K562 (cell line): ENCODE measurements around the gene CHIC1. TPM values are rescaled to one million over a fixed set of nuclear protein-coding genes. Genes with fewer than 3 reads are reported as not detected.
"Not testable (repeated sequence)": the region's sequence is repeated elsewhere in the genome, so short reads cannot be mapped to it uniquely, and the experiment has no call there.

Experiments
- ATAC-seq: fragments of 200-7000 bp; cut with Tn5 transposase; 3 replicates; pipeline ENCODE4 v1.9.1; 2020; ENCODE audit warnings: moderate library complexity
- BruUV-seq: library from RNA; stranded (reverse); fragments of 400-500 nt; replicated peaks from 2 replicates; lab custom pipeline; 2021; lab: Mats Ljungman, UMichigan
- CTCF ChIA-PET: fragments of 300-600 bp; formaldehyde crosslinking; extraction: SDS; loops from one replicate; lab custom pipeline; 2021; ENCODE audit warnings: low intra/inter-chr PET ratio; lab: Yijun Ruan, JAX
- POLR2A ChIA-PET: fragments of 300-600, 350-650 bp; sonication (Branson Sonifier 250); formaldehyde crosslinking; extraction: SDS; loops from one replicate; lab custom pipeline; 2021; ENCODE audit warnings: antibody characterized with exemption, inconsistent platforms; lab: Yijun Ruan, JAX
- DNase-seq, 4 experiments: peaks; one replicate each; pipeline versions ENCODE4 v3.0.0 to v3.0.0-alpha.2; 2011 to 2018; ENCODE audit warnings: low spot score in 3 of 4, mixed read lengths in 3 of 4; ENCODE audit errors: extremely low read depth in 1 of 4
- FAIRE-seq: peaks from 2 replicates; lab custom pipeline; 2011; peaks lifted over from hg19 to GRCh38; lab: Jason Lieb, UNC
- H2AFZ ChIP-seq: 2 replicates; pipeline ENCODE4 v1.6.0; 2011; ENCODE audit warnings: low read depth, low read length, control low read depth, inconsistent platforms
- H3K27ac ChIP-seq: fragments of 200-600 bp; 3 replicates; pipeline ENCODE4 v1.8.0; 2011; ENCODE audit warnings: low read depth, mild to moderate bottlenecking, control low read depth, inconsistent platforms, low read length, moderate library complexity, mixed read lengths; ENCODE audit errors: extremely low read depth
- H3K27me3 ChIP-seq, 2 experiments: fragments of 300-600 bp in 1 of 2; 2 replicates in 1 of 2; 3 replicates in 1 of 2; pipeline versions ENCODE4 v1.6.0 to v1.8.0; 2011; ENCODE audit warnings: inconsistent platforms in 2 of 2, low read length in 2 of 2, mild to moderate bottlenecking in 1 of 2, mixed read lengths in 1 of 2, moderate library complexity in 1 of 2; ENCODE audit not compliant: control insufficient read depth in 2 of 2, insufficient read depth in 2 of 2
- H3K36me3 ChIP-seq: fragments of 300-600 bp; 3 replicates; pipeline ENCODE4 v1.8.0; 2011; ENCODE audit warnings: mild to moderate bottlenecking, low read length, inconsistent platforms; ENCODE audit not compliant: control insufficient read depth, insufficient read depth
- H3K4me1 ChIP-seq, 2 experiments: fragments of 200-600 bp in 1 of 2; replicated peaks in 1 of 2; 2 replicates in 1 of 2; 3 replicates in 1 of 2; pipeline versions ENCODE4 v1.5.1 to v1.8.0; 2011; ENCODE audit warnings: inconsistent platforms in 2 of 2, low read length in 2 of 2, mild to moderate bottlenecking in 1 of 2, mixed read lengths in 1 of 2, moderate library complexity in 1 of 2; ENCODE audit not compliant: control insufficient read depth in 2 of 2, insufficient read depth in 2 of 2
- H3K4me2 ChIP-seq: 2 replicates; pipeline ENCODE4 v1.6.1; 2011; ENCODE audit warnings: low read length, control low read depth, inconsistent platforms, mixed read lengths; ENCODE audit not compliant: insufficient read depth
- H3K4me3 ChIP-seq: fragments of 200-600 bp; sonication (generic), shearing (Covaris generic); 2 replicates; pipeline ENCODE4 v1.5.1; 2016; ENCODE audit warnings: control low read depth, inconsistent platforms
- H3K79me2 ChIP-seq: fragments of 200-600 bp; 3 replicates; pipeline ENCODE4 v1.8.0; 2011; ENCODE audit warnings: low read length, inconsistent platforms; ENCODE audit not compliant: control insufficient read depth, insufficient read depth
- H3K9ac ChIP-seq, 2 experiments: 2 replicates each; pipeline versions ENCODE4 v1.6.0 to v1.6.1; 2011; ENCODE audit warnings: low read depth in 2 of 2, low read length in 2 of 2, control low read depth in 1 of 2, inconsistent platforms in 1 of 2, mild to moderate bottlenecking in 1 of 2, mixed read lengths in 1 of 2; ENCODE audit not compliant: insufficient read depth in 1 of 2
- H3K9me1 ChIP-seq: one replicate; pipeline ENCODE4 v1.6.0; 2011; ENCODE audit warnings: inconsistent platforms, mild to moderate bottlenecking, low read length, moderate library complexity; ENCODE audit not compliant: control insufficient read depth, insufficient read depth
- H3K9me3 ChIP-seq: replicated peaks from 2 replicates; pipeline ENCODE4 v1.5.1; 2011; ENCODE audit warnings: low read depth, low read length, inconsistent platforms; ENCODE audit not compliant: control insufficient read depth, insufficient read depth
- H4K20me1 ChIP-seq: replicated peaks from 2 replicates; pipeline ENCODE4 v1.6.1; 2011; ENCODE audit warnings: low read length, inconsistent platforms, mixed read lengths; ENCODE audit not compliant: control insufficient read depth, insufficient read depth
- COPS2 ChIP-seq: fragments of 450-650 bp; conservative IDR thresholded peaks from 2 replicates; pipeline ENCODE4 v1.6.1; 2016; ENCODE audit warnings: mild to moderate bottlenecking, moderate library complexity
- DDX20 ChIP-seq: fragments of 450-650 bp; IDR thresholded peaks from 2 replicates; pipeline ENCODE4 v1.6.1; 2016; ENCODE audit warnings: missing genetic modification characterization, low read depth, mild to moderate bottlenecking, missing compliant biosample characterization, moderate library complexity
- MAZ ChIP-seq, 2 experiments: fragments of 450-650 bp in 1 of 2; sonication (generic) in 1 of 2; formaldehyde crosslinking; IDR thresholded peaks in 1 of 2; conservative IDR thresholded peaks in 1 of 2; 2 replicates each; pipeline versions ENCODE4 v1.4.0 to v1.5.0; 2020; ENCODE audit warnings: mild to moderate bottlenecking in 1 of 2, missing genetic modification reagents in 1 of 2
- POLR2H ChIP-seq: IDR thresholded peaks from 2 replicates; pipeline ENCODE4 v1.6.1; 2016; ENCODE audit warnings: missing genetic modification characterization, low read depth, mild to moderate bottlenecking, control low read depth, missing compliant biosample characterization, moderate library complexity
- SREBF2 ChIP-seq: sonication (generic); formaldehyde crosslinking; IDR thresholded peaks from 2 replicates; pipeline ENCODE4 v1.4.0; 2020; ENCODE audit warnings: mild to moderate bottlenecking, missing genetic modification reagents
- TCF7 ChIP-seq: sonication (generic); IDR thresholded peaks from 2 replicates; pipeline ENCODE4 v1.6.1; 2016; ENCODE audit warnings: antibody characterized with exemption, borderline replicate concordance
- TRIM28 ChIP-seq: fragments of 450-650 bp; IDR thresholded peaks from 2 replicates; pipeline ENCODE4 v1.6.1; 2017
- ZNF133 ChIP-seq: fragments of 250-450 bp; sonication (Bioruptor Pico); IDR thresholded peaks from 2 replicates; pipeline ENCODE4 v1.4.0; 2020; ENCODE audit warnings: mild to moderate bottlenecking
- WGBS: fragments of 100-300 bp; shearing (Covaris generic); methylation state at CpG from one replicate; pipeline ENCODE4 v1.1.6; 2016; ENCODE audit warnings: low coverage, mixed read lengths; ENCODE audit not compliant: insufficient coverage; ENCODE audit errors: missing lambda C conversion rate; 5-methylcytosine and 5-hydroxymethylcytosine counted together
- in situ Hi-C: fragments of 300-500 bp; cut with MboI; formaldehyde crosslinking; loops from 4 replicates; pipeline ENCODE4 v1.15.0; 2018; ENCODE audit warnings: inconsistent platforms, mixed read lengths
- intact Hi-C: fragments of 100-400 bp; cut with micrococcal nuclease; formaldehyde crosslinking; loops from 2 replicates; pipeline ENCODE4 v1.14.2; 2022
- polyA plus RNA-seq, 8 experiments: library from polyadenylated mRNA; depleted of rRNA in 4 of 8; stranded (reverse) in 5 of 8; unstranded in 3 of 8; fragments of >200 nt; fragmentation: Nextera tagmentation in 2 of 8; fragmentation: Illumina TruSeq in 1 of 8; extraction: Ambion mirVana in 2 of 8; extraction: Trizol in 1 of 8; gene quantifications; 2 replicates each; pipeline versions ENCODE4 v1.2.1 to v1.2.3, GENCODE V29; 2011 to 2014; ENCODE audit warnings: inconsistent platforms in 1 of 8, missing spikeins in 1 of 8
- total RNA-seq, 7 experiments: library from RNA; depleted of rRNA in 6 of 7; stranded (reverse); fragments of >200 nt in 6 of 7; fragmentation: Illumina TruSeq in 2 of 7; extraction: Trizol in 2 of 7; gene quantifications; 2 replicates each; pipeline versions ENCODE4 v1.2.1 to v1.2.3, GENCODE V29; 2011 to 2021; ENCODE audit warnings: low replicate concordance in 1 of 7

Gene CHIC1
- total and polyA plus RNA-seq, 9 of the 15 experiments (the other 6 are each of a cell fraction or from before 2014, with no cell fraction given): 0.10 to 1.5 (median 1.1) TPM

GRCh38 chrX:73524906-73525305 is 38.1 kb upstream of the CHIC1 start:
- intact Hi-C loops: no loop called here
- in situ Hi-C loops: no loop called here
- ChIA-PET POLR2A (no interaction called here), CTCF (no interaction called here)
- Histone ChIP-seq H3K4me3 (no peak overlapping the region), H3K9ac (no peak overlapping the region), H4K20me1 (no peaks in the 10 kb centered on the region), H3K27ac (no peak overlapping the region), H3K9me1 (no peaks in the 10 kb centered on the region), H3K36me3 (no peaks in the 10 kb centered on the region), H3K4me1 (no peaks in the 10 kb centered on the region), H3K4me2 (no peak overlapping the region), H3K79me2 (no peaks in the 10 kb centered on the region), H3K27me3 (no peaks in the 10 kb centered on the region), H2AFZ (no peak overlapping the region), H3K9me3 (no peaks in the 10 kb centered on the region)
- no peak for ATAC-seq
- 0% methylated on average over 8 of the region's 8 CpGs for WGBS
- DNase-seq: no peak
- FAIRE-seq: no peak
- no TSS peak for BruUV-seq
- no peak for TF ChIP-seq DDX20
- TF ChIP-seq TCF7: no peak
- TF ChIP-seq COPS2: no peak

GRCh38 chrX:73525928-73526690 is 36.9 kb upstream of the CHIC1 start:
- FAIRE-seq (no peak), DNase-seq (no peak), ATAC-seq (no peak)
- in situ Hi-C loops: no loop called here
- BruUV-seq: no TSS peak
- ChIA-PET POLR2A (no interaction called here), CTCF (no interaction called here)
- H3K9me1 ChIP-seq: no peaks in the 10 kb centered on the region
- intact Hi-C loops: no loop called here
- no peak overlapping the region for H3K4me2 ChIP-seq
- H3K4me1 ChIP-seq: no peaks in the 10 kb centered on the region
- H4K20me1 ChIP-seq: no peaks in the 10 kb centered on the region
- no peaks in the 10 kb centered on the region for H3K27me3 ChIP-seq
- no peaks in the 10 kb centered on the region for H3K36me3 ChIP-seq
- H3K79me2 ChIP-seq: no peaks in the 10 kb centered on the region
- WGBS: 0% methylated on average over 7 of the region's 13 CpGs
- H3K4me3 ChIP-seq: no peak overlapping the region
- H3K9ac ChIP-seq: no peak overlapping the region
- H3K9me3 ChIP-seq: no peaks in the 10 kb centered on the region
- no peak overlapping the region for H3K27ac ChIP-seq
- no peak for TF ChIP-seq POLR2H
- TF ChIP-seq SREBF2 (CRISPR knock-in tag): no peak
- no peak for TF ChIP-seq ZNF133 (CRISPR knock-in tag)
- no peak for TF ChIP-seq TRIM28
- TF ChIP-seq MAZ (CRISPR knock-in tag; conservative IDR thresholded peaks at IDR 0.05 in 1 of 2, IDR thresholded peaks at IDR 0.05 in 1 of 2): no peak
- no peak overlapping the region for H2AFZ ChIP-seq

- H2AFZ ChIP-seq, H3K4me2 ChIP-seq, H3K9ac ChIP-seq, BruUV-seq, H3K9me3 ChIP-seq, H4K20me1 ChIP-seq, intact Hi-C loops, H3K79me2 ChIP-seq, H3K27ac ChIP-seq, DNase-seq, ATAC-seq, H3K4me3 ChIP-seq, H3K36me3 ChIP-seq, in situ Hi-C loops, FAIRE-seq, H3K27me3 ChIP-seq, CTCF ChIA-PET, H3K9me1 ChIP-seq, H3K4me1 ChIP-seq, POLR2A ChIA-PET: not testable (repeated sequence)
- 0% methylated on average over 4 of the region's 4 CpGs for WGBS
Measured at GRCh38 chrX:73531655-73532054, 31.3 kb upstream of the CHIC1 start.
